ENCODE data around the gene UPF3B. TPM values are rescaled to one million over a fixed set of nuclear protein-coding genes. Genes with fewer than 3 reads are reported as not detected.
A peak's percentile ranks its signal among the peaks of the same experiment; 100 is the strongest.
"Not testable (repeated sequence)": the region's sequence is repeated elsewhere in the genome, so short reads cannot be mapped to it uniquely, and the experiment has no call there.

UPF3B gene
- total RNA-seq, result 6.3 TPM
- long read RNA-seq, transcript UPF3B-202 (10 exons, 2,335 nt), result major isoform, 5 of 17 reads
- long read RNA-seq, partial matches to known transcripts, result 6 of 17 reads
- long read RNA-seq, other reads (novel, unspliced or antisense), result 5 of 17 reads

GRCh38 chrX:119852382-119853353 lies at the start of gene UPF3B:
Gene UPF3B (minus strand): TSS chrX:119852963. CDS start chrX:119852928, 35 bp downstream.
- Histone ChIP-seq H3K27ac (peak within 1 kb of the TSS; percentile 85), H3K4me3 (peak within 1 kb of the TSS; percentile 72), H3K4me1 (no peaks in the 10 kb centered on the region), H3K9me3 (no peaks in the 10 kb centered on the region), H3K36me3 (no peaks in the 10 kb centered on the region), H3K27me3 (no peaks in the 10 kb centered on the region)
- ATAC-seq, result peak; percentile 99
- DNase-seq, result peak; percentile 97
- TF ChIP-seq CTCF (IDR thresholded peaks at IDR 0.05), result no peak
- intact Hi-C loops (cut with DNase I), result no loop called here

- no peaks in the 10 kb centered on the region for H3K9me3 ChIP-seq
Measured at GRCh38 chrX:119900976-119901375, 48.2 kb upstream of the UPF3B start.

GRCh38 chrX:119899125-119899524 lies 46.4 kb upstream of the UPF3B start:
- ATAC-seq, result peak; percentile 87

More at GRCh38 chrX:119900976-119901375, 48.2 kb upstream of the UPF3B start:
- H3K4me3 ChIP-seq, result no peak overlapping the region
- no peaks in the 10 kb centered on the region for H3K27me3 ChIP-seq
- no peak overlapping the region for H3K27ac ChIP-seq
- intact Hi-C loops (cut with DNase I), result no loop called here
- ATAC-seq (no peak), DNase-seq (no peak)
- H3K36me3 ChIP-seq, result no peaks in the 10 kb centered on the region
- H3K4me1 ChIP-seq, result no peaks in the 10 kb centered on the region
- no peak for TF ChIP-seq CTCF (IDR thresholded peaks at IDR 0.05)

GRCh38 chrX:119895843-119896326 lies 43.1 kb upstream of the UPF3B start, which contains the start of gene AKAP14:
Gene AKAP14 (plus strand): TSS chrX:119895893. CDS start chrX:119903224, 7,331 bp downstream.
- DNase-seq, result no peak
- Histone ChIP-seq H3K27ac (no peak within 1 kb of the TSS), H3K36me3 (no peaks in the 10 kb centered on the region), H3K4me3 (no peak within 1 kb of the TSS), H3K4me1 (no peaks in the 10 kb centered on the region), H3K27me3 (no peaks in the 10 kb centered on the region), H3K9me3 (no peaks in the 10 kb centered on the region)
- intact Hi-C loops (cut with DNase I), result no loop called here
- ATAC-seq, result no peak
- no peak for TF ChIP-seq CTCF (IDR thresholded peaks at IDR 0.05)

More at GRCh38 chrX:119899125-119899524, 46.4 kb upstream of the UPF3B start:
- intact Hi-C loops (cut with DNase I), result no loop called here
- H3K36me3 ChIP-seq, result no peaks in the 10 kb centered on the region
- TF ChIP-seq CTCF (IDR thresholded peaks at IDR 0.05), result no peak
- H3K4me3 ChIP-seq, result no peak overlapping the region
- H3K27ac ChIP-seq, result no peak overlapping the region
- H3K4me1 ChIP-seq, result no peaks in the 10 kb centered on the region
- no peak for DNase-seq
- no peaks in the 10 kb centered on the region for H3K9me3 ChIP-seq
- no peaks in the 10 kb centered on the region for H3K27me3 ChIP-seq

GRCh38 chrX:119891961-119892692 lies 39.4 kb upstream of the UPF3B start:
- intact Hi-C loops (cut with DNase I); H3K27ac ChIP-seq; DNase-seq; H3K36me3 ChIP-seq; H3K4me1 ChIP-seq; H3K27me3 ChIP-seq; H3K4me3 ChIP-seq; H3K9me3 ChIP-seq; ATAC-seq: not testable (repeated sequence)

GRCh38 chrX:119890626-119891025 lies 37.9 kb upstream of the UPF3B start:
- ATAC-seq; H3K36me3 ChIP-seq; DNase-seq; H3K4me3 ChIP-seq; intact Hi-C loops (cut with DNase I); H3K27ac ChIP-seq; H3K9me3 ChIP-seq; H3K27me3 ChIP-seq; H3K4me1 ChIP-seq: not testable (repeated sequence)

Data from upper lobe of right lung (tissue), 1 donor.